ENCODE data around the gene EVA1A.
A peak's percentile ranks its signal among the peaks of the same experiment; 100 is the strongest.
"Not testable (repeated sequence)": the region's sequence is repeated elsewhere in the genome, so short reads cannot be mapped to it uniquely, and the experiment has no call there.

The EVA1A gene

DNA sequence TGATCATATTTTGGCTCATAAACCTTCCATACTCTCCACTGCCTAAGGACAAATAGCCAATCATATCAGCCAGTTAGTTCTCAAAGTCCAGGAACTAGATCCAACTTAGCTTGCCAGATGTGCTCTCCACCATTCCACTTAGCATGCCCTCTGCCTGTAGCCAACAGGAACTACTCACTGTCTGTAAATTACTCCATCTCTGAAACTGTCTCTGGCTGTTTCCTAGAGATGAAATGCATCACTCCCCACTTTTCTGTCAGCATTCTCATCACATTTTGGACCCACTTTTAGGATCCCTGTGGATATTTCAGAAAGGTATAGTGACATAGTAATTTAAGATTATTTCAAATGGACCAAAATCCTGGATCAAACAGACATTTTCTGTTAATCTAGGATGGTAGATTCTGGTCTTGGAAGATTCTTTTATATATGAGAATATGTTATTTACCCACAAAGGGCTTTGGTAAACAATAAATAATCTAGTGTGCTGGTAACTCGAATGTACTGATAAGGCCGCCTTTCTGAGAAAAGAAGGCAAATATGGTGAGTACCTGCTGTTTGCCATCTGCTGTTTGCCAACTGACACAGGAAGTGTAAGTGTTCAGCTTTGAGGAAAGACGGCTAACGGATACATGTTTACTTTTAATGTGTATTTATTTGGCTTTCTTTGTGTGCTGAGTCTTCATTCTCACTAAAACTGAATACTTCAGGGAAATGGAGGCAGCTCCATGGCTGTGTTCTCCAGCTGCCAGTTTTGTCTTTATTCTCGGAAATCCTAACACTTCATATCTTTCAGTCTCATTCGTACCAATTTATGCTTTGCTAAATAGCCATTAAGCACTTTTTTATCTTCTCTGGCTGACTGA lies 79.5 kb downstream of the EVA1A start:
- DNase-seq = peak in 1 of 2 experiments; percentile 14

DNA sequence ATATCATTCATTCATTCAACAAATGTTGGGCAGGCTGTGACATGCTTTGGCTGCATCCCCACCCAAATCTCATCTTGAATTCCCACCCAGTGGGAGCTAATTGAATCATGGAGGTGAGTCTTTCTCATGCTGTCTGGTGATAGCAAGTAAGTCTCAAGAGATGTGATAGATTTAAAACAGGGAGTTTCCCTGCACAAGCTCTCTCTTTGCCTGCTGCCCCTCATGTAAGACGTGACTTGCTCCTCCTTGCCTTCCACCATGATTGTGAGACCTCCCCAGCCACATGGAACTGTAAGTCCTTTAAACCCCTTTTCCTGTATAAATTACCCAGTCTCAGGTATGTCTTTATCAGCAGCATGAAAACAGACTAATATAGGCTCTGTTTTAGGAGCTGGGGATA lies 83.0 kb downstream of the EVA1A start:
- DNase-seq = not testable (repeated sequence)

DNA sequence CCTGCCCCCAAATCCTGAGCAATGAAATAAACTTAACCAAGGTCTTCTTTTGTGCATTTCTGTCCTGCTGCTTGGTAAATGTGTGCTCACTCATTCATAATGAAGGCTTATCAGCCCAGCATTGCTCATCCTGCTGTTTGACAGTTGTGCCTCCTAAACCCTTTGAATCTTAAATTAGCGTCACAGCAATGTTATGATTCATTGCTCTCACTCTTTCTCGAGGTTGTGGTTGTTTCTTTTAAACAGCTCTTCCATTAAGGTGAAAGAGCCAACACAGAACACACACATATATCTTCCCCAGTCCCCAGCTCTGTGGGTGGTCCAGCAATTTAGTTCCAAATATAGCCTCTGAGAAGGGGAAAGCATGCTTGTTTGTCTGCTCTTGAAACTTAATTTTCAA lies 84.0 kb downstream of the EVA1A start:
- DNase-seq = no peak

DNA sequence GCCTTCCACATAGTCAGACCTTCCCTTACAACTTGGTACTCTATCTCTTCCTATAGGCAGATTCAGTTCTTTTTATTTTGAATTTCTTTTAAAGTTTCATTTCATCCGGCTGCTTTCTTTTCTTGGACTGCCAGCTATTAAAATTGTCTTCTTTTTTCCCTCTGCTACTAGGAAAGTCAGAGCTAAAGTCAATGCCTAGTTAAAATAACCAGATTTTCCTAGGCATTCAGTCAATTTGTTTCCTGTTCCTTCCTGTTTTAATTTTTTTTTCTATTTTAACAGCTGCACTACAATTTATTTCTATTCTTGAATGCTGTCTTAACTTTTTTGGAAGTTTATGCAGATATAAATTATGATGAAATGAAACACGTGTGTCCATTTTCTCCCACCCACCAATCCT lies 84.8 kb downstream of the EVA1A start:
- DNase-seq = no peak

DNA sequence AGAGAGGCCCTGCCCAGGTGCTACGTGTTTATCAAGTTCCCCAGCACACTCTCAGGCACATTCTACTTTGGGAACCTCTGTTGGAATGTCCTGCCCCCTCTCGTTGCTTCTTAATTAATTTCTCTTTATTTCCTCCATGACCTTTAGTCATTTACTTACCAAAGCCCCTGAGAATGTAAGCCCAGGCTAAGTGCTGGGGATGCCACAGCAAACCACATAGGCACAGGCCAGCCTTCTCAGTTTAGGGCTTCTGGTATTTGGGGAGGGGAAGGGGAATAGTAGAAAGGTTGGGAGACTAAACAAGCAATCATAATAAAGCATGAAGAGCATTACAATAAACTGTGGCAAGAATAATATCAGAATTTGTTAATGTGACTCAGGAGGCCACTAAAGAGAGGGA lies 85.7 kb downstream of the EVA1A start:
- no peak for DNase-seq

DNA sequence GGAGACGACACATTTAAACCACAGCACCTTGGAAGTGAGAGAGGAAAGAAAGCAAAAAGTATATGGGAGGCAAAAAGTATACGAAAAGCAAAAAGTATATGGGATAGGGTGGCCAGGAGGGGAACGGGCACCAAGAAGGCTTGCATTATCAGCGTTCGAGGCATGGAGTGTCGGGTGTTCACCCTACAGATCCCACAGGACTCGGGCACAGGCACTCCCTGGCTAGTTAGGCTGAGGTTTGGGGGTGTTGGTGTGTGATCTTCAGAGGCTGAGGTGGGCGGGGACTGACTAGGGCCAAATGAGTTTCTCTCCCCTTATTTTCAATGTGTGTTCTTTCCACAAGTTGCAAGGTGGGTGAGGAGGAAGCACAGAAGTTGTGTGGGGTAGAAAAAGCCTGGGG lies 86.6 kb downstream of the EVA1A start:
- no peak for DNase-seq

DNA sequence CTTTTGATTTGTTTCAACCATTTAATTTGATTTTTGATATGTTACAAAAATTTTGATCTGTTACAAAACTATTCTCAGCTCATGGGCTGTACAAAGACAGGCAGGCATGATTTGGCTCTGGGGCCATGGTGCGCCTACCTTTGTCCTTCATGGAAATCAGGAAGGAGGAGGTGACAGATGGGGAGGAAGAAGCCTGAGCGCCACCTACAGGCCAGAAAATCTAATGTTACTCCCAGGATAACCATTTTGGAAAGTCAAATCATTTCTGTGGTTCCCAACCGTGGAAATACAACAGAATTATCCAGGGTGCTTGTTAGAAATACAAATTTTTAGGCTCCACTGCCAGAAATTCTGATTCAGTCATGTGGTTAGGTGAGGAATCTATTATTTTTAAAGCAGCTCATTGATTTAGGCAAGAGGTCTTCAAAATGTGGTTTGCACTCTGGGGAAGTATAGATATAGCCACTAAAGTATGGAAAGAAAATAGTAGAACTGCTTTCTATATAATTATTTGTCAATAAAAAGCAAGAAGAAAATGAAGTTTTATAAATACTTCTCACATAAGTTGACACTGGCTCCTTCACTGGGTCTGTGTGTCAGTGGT lies 93.9 kb downstream of the EVA1A start:
- DNase-seq = peak; percentile 18 to 52

DNA sequence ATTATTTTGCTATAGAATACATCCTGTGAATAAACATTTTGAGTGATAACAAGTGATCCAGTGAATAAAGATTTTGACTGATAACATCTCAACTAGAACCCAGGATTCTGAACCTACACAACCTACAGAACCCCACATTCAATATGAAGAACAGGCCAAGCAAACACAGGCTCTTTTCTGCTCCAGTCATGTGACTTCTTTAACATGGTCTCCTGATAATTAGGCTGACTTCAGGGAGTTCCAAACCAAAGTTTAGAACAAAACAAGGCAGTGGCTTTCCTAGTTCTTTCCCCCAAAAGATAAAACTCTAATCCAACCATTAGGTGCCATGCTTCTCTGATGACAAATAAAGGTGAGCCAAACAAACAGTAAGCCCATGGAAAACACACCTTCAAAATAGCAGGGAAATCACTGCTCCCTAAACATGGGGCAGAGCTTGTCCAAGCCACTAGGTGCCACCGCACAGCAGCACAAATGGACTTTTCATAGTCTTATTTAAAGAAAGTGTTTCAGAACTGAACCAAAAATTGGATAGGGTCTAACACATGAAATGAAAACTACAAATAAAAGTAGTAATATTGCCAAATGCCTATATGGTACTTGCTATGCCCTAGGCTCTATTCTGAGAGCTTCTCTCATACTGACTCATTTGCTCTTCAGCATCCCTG lies 95.3 kb downstream of the EVA1A start:
- peak; percentile 4 to 29 for DNase-seq

DNA sequence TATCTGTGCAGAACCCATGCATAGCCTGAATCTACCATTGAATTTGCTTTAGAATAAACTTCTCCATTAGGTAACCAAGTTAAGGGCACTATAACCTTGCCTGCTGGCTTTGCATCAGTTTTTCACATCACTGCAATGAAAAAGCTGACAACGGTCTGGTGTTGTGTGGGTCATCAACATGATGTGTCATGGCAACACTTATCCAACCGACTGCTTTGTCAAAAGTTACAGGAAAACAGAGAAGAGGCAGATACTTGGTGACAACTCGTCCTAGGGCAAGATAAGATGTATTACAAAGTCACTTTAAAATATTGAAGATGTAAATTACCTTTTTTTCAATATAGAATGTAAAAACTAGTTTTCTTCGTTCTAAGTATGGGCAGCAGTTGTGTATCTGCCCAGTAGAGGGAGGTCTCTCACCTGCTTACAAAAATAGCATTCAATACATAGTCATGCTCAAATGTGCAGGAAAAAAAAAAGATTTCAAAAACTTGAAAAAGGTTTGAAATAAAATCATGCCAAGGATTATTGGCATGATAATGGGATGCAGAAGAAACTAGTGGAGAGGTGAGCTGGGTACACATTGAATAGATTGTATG lies 96.3 kb downstream of the EVA1A start:
- peak; percentile 5 to 16 for DNase-seq

DNA sequence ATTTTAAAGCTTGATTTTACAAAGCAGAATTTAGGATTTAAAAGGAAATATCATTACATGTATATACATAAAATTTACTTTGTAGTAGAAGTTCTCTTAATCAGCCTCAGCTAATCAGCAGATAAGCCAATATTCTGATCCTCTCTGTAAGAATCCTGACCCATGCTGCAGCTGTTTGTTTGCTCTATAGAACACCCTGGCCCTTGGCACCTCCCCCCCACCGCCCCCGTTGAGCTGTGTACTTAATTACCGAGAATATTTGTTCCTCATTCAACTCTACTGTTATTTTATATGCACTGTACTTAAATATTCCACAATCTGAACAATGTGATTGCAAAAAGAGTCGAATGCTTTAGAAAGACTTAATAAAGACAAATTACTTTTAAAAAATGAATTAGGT lies 98.0 kb downstream of the EVA1A start:
- no peak for DNase-seq

DNA sequence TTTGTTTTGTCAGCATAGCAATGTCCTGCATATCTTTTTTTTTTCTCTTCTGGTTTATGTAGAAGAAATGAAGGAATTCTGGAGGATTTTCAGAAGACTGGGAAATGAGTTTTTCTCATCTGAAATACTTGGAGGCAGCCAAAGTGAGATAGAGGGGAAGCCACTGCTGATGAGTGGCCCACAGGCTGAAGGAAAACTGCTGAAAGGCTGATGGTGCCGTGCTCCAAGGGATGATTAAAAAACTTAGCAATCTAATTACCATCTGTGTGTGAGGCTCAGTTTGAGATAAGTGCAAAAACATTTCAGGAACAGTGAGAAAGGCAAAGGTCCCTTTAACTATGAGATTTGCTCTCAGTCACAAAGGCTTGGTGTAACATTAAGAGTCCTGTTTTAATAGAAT lies 98.5 kb downstream of the EVA1A start:
- no peak for DNase-seq

DNA sequence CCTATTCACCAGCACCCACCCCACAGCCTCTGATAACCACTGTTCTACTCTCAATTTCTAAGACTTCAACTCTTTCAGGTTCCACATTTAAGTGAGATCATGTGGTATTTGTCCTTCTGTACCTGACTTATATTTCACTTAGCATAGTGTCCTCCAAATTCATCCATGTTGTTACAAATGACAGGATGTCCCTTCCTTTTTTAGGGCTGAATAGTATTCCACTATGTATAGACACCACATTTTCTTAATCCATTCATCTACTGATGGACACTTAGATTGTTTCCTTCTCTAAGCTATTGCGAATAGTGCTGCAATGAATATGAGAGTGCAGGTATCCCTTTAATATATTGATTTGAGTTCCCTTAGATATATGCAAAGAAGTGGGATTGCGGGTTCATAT lies 100.1 kb downstream of the EVA1A start:
- no peak for DNase-seq

DNA sequence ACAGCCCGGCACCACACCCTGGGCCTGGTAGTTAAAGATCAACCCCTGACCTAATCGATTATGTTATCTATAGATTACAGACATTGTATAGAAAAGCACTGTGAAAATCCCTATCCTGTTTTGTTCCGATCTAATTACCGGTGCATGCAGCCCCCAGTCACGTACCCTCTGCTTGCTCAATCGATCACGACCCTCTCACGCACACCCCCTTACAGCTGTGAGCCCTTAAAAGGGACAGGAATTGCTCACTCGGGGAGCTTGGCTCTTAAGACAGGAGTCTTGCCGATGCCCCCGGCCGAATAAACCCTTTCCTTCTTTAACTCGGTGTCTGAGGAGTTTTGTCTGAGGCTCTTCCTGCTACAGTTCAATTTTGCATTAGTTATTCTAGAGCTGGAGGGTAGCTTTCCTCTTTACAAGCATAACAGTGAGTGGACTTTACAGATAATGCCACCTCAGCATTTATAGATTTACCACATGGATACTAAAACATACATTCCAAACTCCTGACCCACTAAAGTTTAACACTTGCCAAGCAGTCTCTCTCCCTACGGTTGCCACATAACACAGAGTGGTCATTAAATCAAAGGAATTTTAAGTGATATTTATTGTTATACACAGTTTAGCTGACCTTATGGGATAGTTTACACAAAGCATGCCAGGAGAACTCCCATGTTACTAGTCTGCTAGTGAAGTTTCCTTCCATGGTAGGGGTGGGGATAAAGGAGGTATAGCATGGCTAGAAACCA lies 101.0 kb downstream of the EVA1A start:
- no peak for DNase-seq

DNA sequence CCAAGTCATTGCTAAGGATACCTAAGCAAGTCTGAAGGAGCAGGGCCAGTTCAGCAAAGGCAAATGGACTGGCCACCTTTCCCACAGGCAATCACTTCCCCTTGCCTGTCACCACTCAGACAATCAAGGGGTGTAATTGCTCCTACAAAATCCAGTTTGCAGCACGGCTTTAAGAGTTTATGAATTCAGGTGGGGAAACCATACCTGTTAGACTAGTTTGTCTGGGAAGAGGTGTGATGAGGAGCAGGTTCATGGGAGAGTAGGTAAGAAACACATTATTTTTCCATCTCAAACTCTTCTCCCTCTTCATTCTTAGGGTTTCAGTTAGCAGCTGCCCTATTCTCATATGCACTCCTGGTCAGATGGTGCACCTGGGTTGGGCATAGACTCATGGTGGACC lies 102.5 kb downstream of the EVA1A start:
- DNase-seq = no peak

DNA sequence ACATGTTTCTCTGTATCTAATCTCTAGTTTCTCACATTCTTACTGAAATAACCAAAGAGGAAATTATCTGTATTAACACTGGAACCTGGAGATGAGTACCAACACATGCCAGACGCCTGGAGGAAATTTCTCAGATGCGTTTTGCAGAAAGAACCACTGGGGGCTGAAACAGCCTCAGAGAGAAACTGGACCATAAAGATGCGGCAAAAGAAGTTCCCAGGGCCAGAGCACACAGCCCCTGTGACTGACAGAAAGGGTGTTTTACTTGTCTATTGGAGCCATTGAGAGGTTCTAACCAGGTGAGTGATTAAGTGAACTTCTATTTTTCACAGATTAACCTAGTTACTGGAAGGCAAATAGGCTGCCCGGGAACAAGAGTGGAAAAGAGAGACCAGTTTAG lies 103.9 kb downstream of the EVA1A start:
- no peak for DNase-seq

DNA sequence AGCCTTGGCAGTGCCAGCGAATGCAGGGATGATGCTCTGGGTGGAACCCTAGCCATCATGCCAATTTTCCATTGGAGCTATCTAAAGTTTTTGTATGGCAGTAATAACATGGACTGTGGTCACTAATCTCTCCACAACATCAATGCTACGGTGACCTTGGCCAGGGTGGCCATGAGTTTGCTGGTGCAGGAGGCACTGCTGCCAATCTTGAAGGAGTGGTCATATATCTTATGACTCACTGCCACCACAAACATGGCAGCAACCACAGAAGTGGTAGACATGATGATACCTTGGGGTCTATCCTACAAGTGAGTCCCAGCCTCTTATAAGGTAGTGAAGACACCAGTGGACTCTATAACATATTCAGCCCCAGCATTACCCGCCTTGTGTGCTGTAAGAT lies 104.6 kb downstream of the EVA1A start:
- no peak for DNase-seq

DNA sequence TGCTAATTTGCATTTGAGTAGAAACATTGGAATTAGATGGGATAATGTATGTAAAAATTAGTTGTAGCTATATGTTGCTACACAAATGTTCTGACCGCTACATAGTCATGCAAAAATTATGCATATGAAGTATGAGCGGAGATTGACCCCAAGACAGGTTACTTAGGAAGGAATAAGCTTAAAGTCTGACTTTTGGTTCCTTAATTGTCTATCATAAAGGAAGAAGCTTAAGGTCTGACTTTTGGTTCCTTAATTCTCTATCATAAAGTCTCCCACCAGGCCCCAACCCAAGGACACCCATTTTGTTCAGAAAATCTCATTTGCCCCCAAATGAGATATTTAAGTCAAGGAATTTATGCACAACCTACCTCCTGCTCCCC lies 106.5 kb downstream of the EVA1A start:
- no peak for DNase-seq

DNA sequence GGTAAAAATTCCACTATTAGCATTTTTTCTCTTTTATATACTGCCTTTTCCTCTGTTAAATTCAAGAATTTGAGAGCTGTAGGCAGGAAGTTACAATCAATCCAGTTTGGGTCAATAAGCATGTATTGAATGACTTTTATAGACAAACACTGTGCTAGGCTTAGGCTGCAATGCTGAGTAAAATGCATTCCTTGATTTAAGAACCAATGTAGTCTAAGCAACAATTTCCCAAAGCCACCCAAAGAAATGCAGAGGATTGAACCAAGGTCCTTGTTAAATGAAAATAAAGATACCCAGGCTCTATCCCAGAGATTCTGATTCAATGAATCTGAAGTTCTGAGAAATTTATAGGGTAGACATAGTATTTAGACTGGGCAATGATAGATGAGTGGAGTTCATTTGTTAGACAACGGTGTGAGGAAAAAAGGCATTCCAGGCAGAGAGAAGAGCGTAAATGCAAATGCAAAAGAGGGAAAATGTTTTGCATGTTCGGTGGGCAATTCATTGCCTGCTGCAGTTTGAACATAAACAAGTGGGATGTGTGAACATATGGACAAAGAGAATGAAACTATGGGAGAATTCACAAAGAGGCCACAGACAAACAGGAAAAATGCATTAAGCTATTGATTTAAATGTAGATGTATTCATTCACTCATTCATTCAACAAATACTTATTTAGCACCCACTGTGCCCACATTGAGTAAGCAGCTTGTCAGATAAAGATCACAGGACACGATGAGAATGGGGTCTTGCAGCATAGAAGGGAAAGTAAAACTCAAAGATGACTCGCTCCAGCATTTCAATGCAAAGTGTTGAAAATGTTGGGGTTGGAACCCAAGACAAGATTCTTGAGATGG lies 107.1 kb downstream of the EVA1A start:
- DNase-seq = no peak

DNA sequence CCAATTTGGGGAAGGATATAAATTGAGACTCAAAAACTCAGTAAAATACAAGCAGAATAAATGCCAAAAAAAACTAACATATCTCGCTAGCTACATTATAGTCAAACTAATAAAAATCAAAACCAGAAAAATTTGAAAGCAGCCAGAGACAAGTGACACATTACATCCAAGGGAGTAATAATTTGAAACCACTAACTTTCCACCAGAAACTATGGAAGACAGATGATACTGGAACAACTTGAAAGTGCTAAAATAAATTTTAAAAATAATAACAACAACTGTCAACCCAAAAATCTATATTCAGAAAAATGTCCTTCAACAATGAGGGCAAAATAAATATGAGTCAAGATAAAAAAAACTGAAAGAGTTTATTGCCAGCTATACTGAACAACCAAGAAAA lies 110.7 kb downstream of the EVA1A start:
- DNase-seq = no peak

DNA sequence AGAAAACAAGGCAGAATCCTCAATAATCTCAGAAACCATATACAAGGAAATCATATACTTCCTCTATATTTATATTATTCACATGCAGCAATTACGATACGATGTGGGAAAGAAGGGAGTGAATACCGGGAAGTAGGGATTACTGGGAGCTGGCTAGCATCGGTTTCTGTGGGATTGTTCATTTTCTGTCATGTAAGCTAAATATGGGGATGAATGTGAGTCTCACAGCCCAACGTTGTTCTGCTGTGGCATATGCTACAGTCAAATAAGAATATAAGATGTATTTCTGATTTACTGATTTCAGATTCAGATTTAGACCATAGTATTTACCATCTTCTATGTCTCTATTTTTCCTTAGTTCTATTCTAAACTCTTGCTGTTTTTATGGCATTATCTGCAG lies 113.6 kb downstream of the EVA1A start:
- DNase-seq = no peak

Data from NCI-H446 (cell line).